Measurements from ENCODE around the gene TLCD5.

- TF ChIP-seq CTCF (IDR thresholded peaks at IDR 0.05) (no peak), POLR2A (IDR thresholded peaks at IDR 0.05) (no peak)
These were observed 27.3 kb downstream of the TLCD5 start for GRCh38 chr11:120352405-120352804.

Data from uterus (tissue), 2 donors.